Psoas muscle (tissue), 8 donors: ENCODE data around the gene NDUFAF8. TPM values are rescaled to one million over a fixed set of nuclear protein-coding genes. Genes with fewer than 3 reads are reported as not detected.

Source experiments
- ATAC-seq, 4 donors: fragments of 200-7000 bp; cut with Tn5 transposase; one replicate each; pipeline ENCODE4 v1.9.1; 2020; ENCODE audit warnings: moderate library complexity in 3 of 4, mild to moderate bottlenecking in 2 of 4
- DNase-seq, 2 donors: peaks; one replicate each; pipeline ENCODE4 v3.0.0-alpha.2; 2020
- H3K27ac ChIP-seq: fragments of 200-600 bp; one replicate; pipeline ENCODE4 v1.8.0; 2022
- H3K27me3 ChIP-seq, 3 donors: fragments of 200-600 bp in 1 of 3; one replicate each; pipeline versions ENCODE4 v1.6.1 to v1.8.0; 2013 to 2022; ENCODE audit warnings: low read length in 2 of 3, mild to moderate bottlenecking in 2 of 3, moderate library complexity in 1 of 3; ENCODE audit not compliant: insufficient read depth in 3 of 3
- H3K36me3 ChIP-seq, 2 donors: fragments of 200-600 bp in 1 of 2; one replicate each; pipeline versions ENCODE4 v1.6.1 to v1.8.0; 2013 to 2022; ENCODE audit warnings: low read depth in 1 of 2, mild to moderate bottlenecking in 1 of 2, moderate library complexity in 1 of 2; ENCODE audit not compliant: insufficient read depth in 1 of 2
- H3K4me1 ChIP-seq: fragments of 200-600 bp; one replicate; pipeline ENCODE4 v1.8.0; 2022
- H3K4me3 ChIP-seq: fragments of 200-600 bp; one replicate; pipeline ENCODE4 v1.8.0; 2022; ENCODE audit warnings: mild to moderate bottlenecking
- H3K9me3 ChIP-seq: fragments of 200-600 bp; one replicate; pipeline ENCODE4 v1.8.0; 2022
- WGBS, 3 donors: extraction: QIAGEN DNeasy Blood & Tissue Kit; methylation state at CpG; one replicate each; pipeline versions ENCODE4 v1.1.6 to v1.1.7; 2013; 5-methylcytosine and 5-hydroxymethylcytosine counted together
- intact Hi-C, 2 donors: fragments of 100-400 bp; cut with DNase I; formaldehyde crosslinking; loops; one replicate each; pipeline versions ENCODE4 v1.11.0 to v1.14.2; 2022
- polyA plus RNA-seq, 3 donors: library from polyadenylated mRNA; stranded (reverse); fragments of 200-250 nt; gene quantifications; one replicate each; pipeline ENCODE4 v1.2.3, GENCODE V29; 2013
- total RNA-seq, 4 donors: library from RNA; stranded (reverse); fragmentation: NEBNext Ultra II Directional in 2 of 4; extraction: Animal tissue kit (Norgen Biotek cat#: 25700) in 2 of 4; gene quantifications; one replicate each; pipeline versions ENCODE4 v1.2.1 to v1.2.4, GENCODE V29; 2021 to 2023
- TF ChIP-seq, protein P1 (sequence below): fragments of 200-600 bp; IDR thresholded peaks from one replicate; pipeline ENCODE4 v1.8.0; 2022; ENCODE audit warnings: antibody characterized with exemption
- donor health status: healthy with polysubstance abuse.
- donor health status: DM: no; HTN: no; CAD: no; lungs with moderate emphysema.
- donor health status: Bipolar disorder and iron deficiency.
- donor health status: healthy.
- donor health status: DM: yes; HTN: yes; CAD: no.
- donor health status: DM: no; HTN: no; CAD: no.
- donor health status: DM: no; HTN: no; CAD: no.
- donor health status: DM: yes; HTN: yes; CAD: no.

The NDUFAF8 gene
- total and polyA plus RNA-seq, 7 donors: 42.4 to 63.8 (median 54.9) TPM

GRCh38 chr17:81267390-81268067 is 28.4 kb downstream of the NDUFAF8 start:
- Histone ChIP-seq H3K4me1 (no peaks in the 10 kb centered on the region), H3K27ac (no peak overlapping the region), H3K4me3 (no peak overlapping the region), H3K36me3 (peaks cover 3 to 88% of the 10 kb centered on the region in 2 donors), H3K9me3 (no peaks in the 10 kb centered on the region), H3K27me3 (no peaks in the 10 kb centered on the region)
- no peak for DNase-seq
- intact Hi-C loops: no loop called here
- TF ChIP-seq, protein P1, sequence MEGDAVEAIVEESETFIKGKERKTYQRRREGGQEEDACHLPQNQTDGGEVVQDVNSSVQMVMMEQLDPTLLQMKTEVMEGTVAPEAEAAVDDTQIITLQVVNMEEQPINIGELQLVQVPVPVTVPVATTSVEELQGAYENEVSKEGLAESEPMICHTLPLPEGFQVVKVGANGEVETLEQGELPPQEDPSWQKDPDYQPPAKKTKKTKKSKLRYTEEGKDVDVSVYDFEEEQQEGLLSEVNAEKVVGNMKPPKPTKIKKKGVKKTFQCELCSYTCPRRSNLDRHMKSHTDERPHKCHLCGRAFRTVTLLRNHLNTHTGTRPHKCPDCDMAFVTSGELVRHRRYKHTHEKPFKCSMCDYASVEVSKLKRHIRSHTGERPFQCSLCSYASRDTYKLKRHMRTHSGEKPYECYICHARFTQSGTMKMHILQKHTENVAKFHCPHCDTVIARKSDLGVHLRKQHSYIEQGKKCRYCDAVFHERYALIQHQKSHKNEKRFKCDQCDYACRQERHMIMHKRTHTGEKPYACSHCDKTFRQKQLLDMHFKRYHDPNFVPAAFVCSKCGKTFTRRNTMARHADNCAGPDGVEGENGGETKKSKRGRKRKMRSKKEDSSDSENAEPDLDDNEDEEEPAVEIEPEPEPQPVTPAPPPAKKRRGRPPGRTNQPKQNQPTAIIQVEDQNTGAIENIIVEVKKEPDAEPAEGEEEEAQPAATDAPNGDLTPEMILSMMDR: no peak
- 81 to 91% (median 87%) methylated on average over 6 of the region's 6 CpGs for whole genome bisulfite sequencing, 3 donors
- ATAC-seq: no peak

GRCh38 chr17:81270279-81270678 is 31.2 kb downstream of the NDUFAF8 start:
- no peaks in the 10 kb centered on the region for H3K27me3 ChIP-seq
- peaks cover 4 to 93% of the 10 kb centered on the region in 2 donors for H3K36me3 ChIP-seq
- H3K9me3 ChIP-seq: no peaks in the 10 kb centered on the region
- no peak overlapping the region for H3K4me3 ChIP-seq
- intact Hi-C loops: no loop called here
- ATAC-seq: peak in 3 of 4 donors; percentile 30 to 56 (median 53)
- WGBS, 3 donors: 71 to 82% (median 81%) methylated on average over 18 of the region's 18 CpGs
- no peak for DNase-seq
- H3K27ac ChIP-seq: no peak overlapping the region
- TF ChIP-seq, protein P1: no peak
- no peaks in the 10 kb centered on the region for H3K4me1 ChIP-seq

DNA sequence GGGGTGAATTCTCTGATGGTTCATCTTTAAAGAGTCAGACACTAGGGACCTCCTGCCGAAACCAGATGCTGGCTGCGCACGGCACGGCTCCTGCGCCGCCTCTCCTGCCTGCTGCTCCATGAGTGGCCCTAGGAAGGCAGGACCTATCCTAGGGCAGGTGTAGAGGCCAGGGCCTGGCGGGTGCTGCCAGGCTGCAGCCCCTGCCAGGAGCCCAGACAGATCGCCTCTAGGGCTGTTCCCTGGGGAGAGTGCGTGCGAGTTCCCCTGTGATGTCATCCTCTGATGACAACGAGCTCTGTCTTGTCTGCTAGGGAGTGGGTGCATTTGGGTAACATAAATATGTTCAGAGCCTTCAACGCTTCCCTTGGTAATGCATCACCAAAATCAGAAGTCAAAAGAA is 32.1 kb downstream of the NDUFAF8 start:
- WGBS, 3 donors: 89 to 92% (median 91%) methylated on average over 12 of the region's 12 CpGs
- H3K36me3 ChIP-seq: peaks cover 4 to 92% of the 10 kb centered on the region in 2 donors
- intact Hi-C loops: no loop called here
- H3K27me3 ChIP-seq: no peaks in the 10 kb centered on the region
- no peak for ATAC-seq
- no peak overlapping the region for H3K27ac ChIP-seq
- no peak for DNase-seq
- H3K4me3 ChIP-seq: no peak overlapping the region
- H3K4me1 ChIP-seq: no peaks in the 10 kb centered on the region
- no peaks in the 10 kb centered on the region for H3K9me3 ChIP-seq
- TF ChIP-seq, protein P1: no peak

DNA sequence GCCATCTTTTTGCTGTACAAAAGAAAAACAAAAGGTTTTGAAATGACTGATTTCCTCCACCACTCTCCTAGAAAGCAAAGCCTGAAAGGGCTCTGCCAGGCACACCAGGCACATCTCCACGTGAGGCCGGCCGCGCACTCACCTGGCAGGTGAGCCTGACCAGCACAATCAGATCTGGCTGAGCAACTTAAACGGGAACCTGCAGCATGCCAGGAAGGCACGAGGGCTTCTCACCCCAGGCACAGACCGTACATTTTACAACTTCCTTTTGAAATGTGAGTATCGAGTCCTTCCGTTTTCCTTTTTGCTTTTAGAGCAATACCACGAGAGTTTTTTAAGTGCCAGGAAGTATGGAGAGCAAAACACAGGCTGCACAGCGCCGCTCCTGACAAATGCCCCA is 33.5 kb downstream of the NDUFAF8 start:
- TF ChIP-seq, protein P1: no peak
- H3K27me3 ChIP-seq: no peaks in the 10 kb centered on the region
- no peak for ATAC-seq
- no peak for DNase-seq
- intact Hi-C loops: no loop called here
- no peak overlapping the region for H3K27ac ChIP-seq
- WGBS, 3 donors: 80 to 85% (median 84%) methylated on average over 12 of the region's 12 CpGs
- H3K9me3 ChIP-seq: no peaks in the 10 kb centered on the region
- peaks cover 7 to 90% of the 10 kb centered on the region in 2 donors for H3K36me3 ChIP-seq
- no peak overlapping the region for H3K4me3 ChIP-seq
- no peaks in the 10 kb centered on the region for H3K4me1 ChIP-seq
